ENCODE measurements around the gene PTK6. TPM values are rescaled to one million over a fixed set of nuclear protein-coding genes. Genes with fewer than 3 reads are reported as not detected.
A peak's percentile ranks its signal among the peaks of the same experiment; 100 is the strongest.

Gene PTK6
- total RNA-seq, 1 experiment from 2014 or later, result 6.7 TPM

- no peak for TF ChIP-seq REST (IDR thresholded peaks at IDR 0.05; ENCODE audit: low read depth)
- no peak for TF ChIP-seq JUND (IDR thresholded peaks at IDR 0.05)
- no peak for TF ChIP-seq SRF (IDR thresholded peaks at IDR 0.05; ENCODE audit: low read depth)
- no peak for TF ChIP-seq EZH2 (IDR thresholded peaks at IDR 0.05)
Measured at GRCh38 chr20:63545814-63546213, 8.6 kb upstream of the PTK6 start (continued).

GRCh38 chr20:63544958-63545516 is 7.9 kb upstream of the PTK6 start:
- peak; percentile 67 for DNase-seq (ENCODE audit: low read depth, low spot score)
- Histone ChIP-seq H3K9me2 (ENCODE audit: insufficient read depth) (no peaks in the 10 kb centered on the region), H4K20me1 (ENCODE audit: insufficient read depth) (no peaks in the 10 kb centered on the region), H3K27ac (ENCODE audit: low read depth, low read length) (peak overlapping the region; percentile 72), H3K4me2 (ENCODE audit: low read length) (peak overlapping the region; percentile 71), H3K27me3 (ENCODE audit: insufficient read depth, low read length) (no peaks in the 10 kb centered on the region), H3K4me3 (replicated peaks in 1 of 2; ENCODE audit: low read depth in 1 of 2, low read length in 2 of 2) (peak overlapping the region; percentile 28 to 47), H3K79me2 (ENCODE audit: insufficient read depth, low read length) (no peaks in the 10 kb centered on the region), H3K36me3 (ENCODE audit: control insufficient read depth in 1 of 2, insufficient read depth in 2 of 2, low read length in 2 of 2) (no peaks in the 10 kb centered on the region), H3K9me3 (ENCODE audit: control insufficient read depth in 1 of 2, insufficient read depth in 1 of 2, low read depth in 1 of 2, low read length in 2 of 2) (no peaks in the 10 kb centered on the region), H3K9ac (ENCODE audit: low read length) (peak overlapping the region; percentile 37), H3K4me1 (ENCODE audit: control insufficient read depth in 1 of 2, insufficient read depth in 2 of 2, low read length in 2 of 2) (peaks cover 38 to 73% of the 10 kb centered on the region in 2 experiments), H2AFZ (ENCODE audit: low read depth, low read length, poor library complexity, severe bottlenecking) (no peak overlapping the region)
- ChIA-PET RAD21 (ENCODE audit: low non-redundant PET in 1 of 2, low total read pairs in 2 of 2, uncharacterized antibody in 2 of 2, unreplicated experiment in 2 of 2) (no interaction called here), CTCF (no interaction called here), POLR2A (interaction anchor here (0.6 to 2.0 kb wide), 2 partner anchors 9 to 25 kb away, joined by 3 to 4 read pairs; no protein-coding TSS in a partner anchor)
- BruUV-seq (replicated peaks), result no TSS peak
- peak; percentile 82 for ATAC-seq
- intact Hi-C loops (cut with micrococcal nuclease), result no loop called here
- TF ChIP-seq POLR2AphosphoS5 (IDR thresholded peaks at IDR 0.05; ENCODE audit: low read depth, low read length), result peak; percentile 48
- no peak for TF ChIP-seq ZBTB33 (IDR thresholded peaks at IDR 0.05; ENCODE audit: extremely low read depth, insufficient replicate concordance, low read length)

All from HCT116 (cell line).